Stimulated activated CD4-positive, alpha-beta T cell treated with anti-CD3 and anti-CD28 coated beads, Interleukin-4, amount 100 ng/mL, for 4 hours (primary cell): ENCODE results near the gene SH3PXD2B.
"Not testable (repeated sequence)": the region's sequence is repeated elsewhere in the genome, so short reads cannot be mapped to it uniquely, and the experiment has no call there.

Experiments
- DNase-seq, 2 experiments: peaks; one replicate each; pipeline ENCODE4 v3.0.0-alpha.2; 2020

Gene SH3PXD2B

DNA sequence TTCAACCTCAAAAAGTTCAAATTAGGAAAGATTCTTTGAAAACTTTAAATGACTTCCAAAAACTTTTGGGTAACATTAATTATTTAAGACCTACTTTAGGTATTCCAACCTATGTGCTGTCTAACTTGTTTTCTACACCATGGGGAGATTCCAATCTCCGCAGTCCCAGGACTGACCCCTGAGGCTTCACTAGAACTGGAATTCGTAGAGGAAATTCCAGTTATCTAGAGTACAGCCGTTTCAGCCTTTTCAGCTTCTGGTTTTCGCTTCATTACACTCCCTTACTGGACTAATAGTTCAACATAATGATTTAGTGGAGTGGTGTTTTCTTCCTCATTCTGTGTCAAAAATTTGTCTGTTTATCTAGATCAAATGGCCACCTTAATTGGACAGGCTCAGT, 55.7 kb downstream of the SH3PXD2B start:
- not testable (repeated sequence) for DNase-seq

DNA sequence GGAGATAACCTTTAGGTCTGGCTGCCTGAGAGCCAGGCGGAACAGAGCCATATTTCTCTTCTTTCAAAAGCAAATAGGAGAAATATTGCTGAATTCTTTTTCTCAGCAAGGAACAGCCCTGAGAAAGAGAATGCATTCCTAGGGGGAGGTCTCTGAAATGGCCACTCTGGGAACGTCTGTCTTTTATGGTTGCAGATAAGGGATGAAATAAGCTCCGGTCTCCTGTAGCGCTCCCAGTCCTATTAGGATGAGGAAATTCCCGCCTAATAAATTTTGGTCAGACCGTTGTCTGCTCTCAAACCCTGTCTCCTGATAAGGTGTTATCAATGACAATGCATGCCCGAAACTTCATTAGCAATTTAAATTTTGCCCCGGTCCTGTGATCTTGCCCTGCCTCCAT, 57.3 kb downstream of the SH3PXD2B start:
- not testable (repeated sequence) for DNase-seq

DNA sequence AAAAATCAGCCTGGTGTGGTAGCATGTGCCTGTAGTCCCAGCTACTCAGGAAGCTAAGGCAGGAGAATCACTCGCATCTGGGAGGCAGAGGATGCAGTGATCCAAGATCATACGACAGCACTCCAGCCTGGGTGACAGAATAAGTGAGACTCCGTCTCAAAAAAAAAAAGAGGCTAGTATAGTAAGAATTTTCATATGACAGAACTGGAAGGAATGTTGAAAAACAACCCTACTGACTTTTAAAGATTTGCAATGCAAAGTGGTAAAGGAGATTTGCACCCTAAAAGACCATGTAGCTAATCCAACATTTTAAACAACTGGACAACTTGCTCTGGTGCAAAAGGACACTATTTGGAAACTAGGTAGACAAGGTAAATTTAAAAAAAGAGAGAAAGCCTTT, 58.1 kb downstream of the SH3PXD2B start:
- no peak for DNase-seq

DNA sequence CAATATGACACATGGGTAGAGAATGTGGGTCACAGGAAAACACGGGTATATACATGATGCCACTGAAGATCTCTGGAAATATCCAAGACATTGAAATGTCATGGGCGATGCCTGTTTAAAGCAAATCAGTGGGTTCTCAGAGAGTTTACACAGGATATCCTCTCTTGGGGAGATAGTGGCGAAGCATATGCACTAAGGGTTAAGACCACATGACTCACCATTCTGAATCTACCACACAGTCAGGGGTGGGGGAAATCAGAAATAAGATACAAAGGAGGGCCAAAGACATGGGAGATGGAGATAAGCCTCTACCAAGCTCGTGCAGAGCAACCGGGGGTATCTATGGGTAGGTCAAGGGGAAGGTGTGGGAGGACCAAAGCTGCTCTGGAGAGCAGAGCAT, 58.8 kb downstream of the SH3PXD2B start:
- no peak for DNase-seq

DNA sequence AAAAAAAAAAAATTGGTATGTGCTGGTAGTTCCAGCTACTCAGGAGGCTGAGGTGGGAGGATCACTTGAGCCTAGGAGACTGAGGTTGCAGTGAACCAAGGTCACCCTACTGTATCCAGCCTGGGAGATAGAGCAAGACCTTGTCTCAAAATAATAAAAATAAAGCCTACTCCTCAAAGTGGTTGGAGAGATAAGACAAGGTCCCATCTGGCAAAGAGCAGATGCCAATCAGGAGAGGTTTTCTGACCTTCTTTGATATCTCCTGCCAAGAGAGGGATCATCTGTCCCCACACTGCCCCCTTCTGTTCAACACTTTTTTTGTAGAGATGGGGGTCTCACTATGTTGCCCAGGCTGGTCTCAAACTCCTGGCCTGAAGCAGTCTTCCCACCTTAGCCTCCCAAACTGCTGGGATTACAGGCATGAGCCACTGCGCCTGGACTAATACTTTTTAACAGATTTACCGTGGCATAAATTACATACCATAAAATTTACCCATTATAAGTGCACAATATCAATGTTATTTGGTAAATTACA, 64.7 kb downstream of the SH3PXD2B start:
- DNase-seq = no peak

DNA sequence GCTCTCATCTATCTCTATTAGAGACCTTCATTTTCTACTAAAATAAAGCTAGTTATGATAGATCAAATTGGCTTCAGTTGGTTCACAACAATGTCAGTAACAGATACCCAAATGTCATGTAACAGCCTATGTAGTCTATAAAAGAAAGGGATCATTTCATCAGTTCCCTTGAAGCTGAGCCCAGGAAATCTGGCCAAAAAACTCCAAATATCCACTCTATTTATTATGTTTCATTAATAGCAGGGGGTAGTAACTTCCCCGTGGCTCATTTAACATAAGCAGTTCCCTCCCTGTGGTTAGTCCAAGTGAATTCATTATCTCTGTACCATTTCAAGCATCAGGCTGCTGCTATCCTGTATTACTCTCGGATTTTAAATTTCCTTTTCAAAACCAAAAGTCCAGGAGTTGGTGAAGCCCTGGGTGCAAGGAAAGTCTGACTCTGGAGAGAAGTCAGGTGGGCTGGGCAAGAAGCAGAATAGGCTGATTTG, 66.0 kb downstream of the SH3PXD2B start:
- DNase-seq = no peak

DNA sequence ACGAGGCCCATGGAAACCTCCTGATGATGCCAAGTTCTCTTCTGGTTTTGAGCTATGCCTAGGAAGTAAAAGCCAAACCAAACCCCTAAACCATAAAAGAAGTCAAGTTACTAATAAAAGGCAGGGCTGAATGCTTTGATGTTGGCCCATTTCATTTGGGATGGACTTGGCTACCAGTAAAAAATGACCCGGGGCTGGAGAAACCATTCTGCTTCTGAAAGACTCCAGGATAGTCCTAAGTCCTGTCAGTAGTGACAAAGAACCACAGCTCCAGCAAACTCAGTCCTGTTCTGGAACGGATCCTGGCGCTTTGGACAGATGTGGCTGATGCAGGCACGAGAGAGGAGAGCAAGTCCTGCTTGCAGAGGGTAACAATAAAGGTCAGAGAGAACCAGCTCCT, 68.6 kb downstream of the SH3PXD2B start:
- no peak for DNase-seq

DNA sequence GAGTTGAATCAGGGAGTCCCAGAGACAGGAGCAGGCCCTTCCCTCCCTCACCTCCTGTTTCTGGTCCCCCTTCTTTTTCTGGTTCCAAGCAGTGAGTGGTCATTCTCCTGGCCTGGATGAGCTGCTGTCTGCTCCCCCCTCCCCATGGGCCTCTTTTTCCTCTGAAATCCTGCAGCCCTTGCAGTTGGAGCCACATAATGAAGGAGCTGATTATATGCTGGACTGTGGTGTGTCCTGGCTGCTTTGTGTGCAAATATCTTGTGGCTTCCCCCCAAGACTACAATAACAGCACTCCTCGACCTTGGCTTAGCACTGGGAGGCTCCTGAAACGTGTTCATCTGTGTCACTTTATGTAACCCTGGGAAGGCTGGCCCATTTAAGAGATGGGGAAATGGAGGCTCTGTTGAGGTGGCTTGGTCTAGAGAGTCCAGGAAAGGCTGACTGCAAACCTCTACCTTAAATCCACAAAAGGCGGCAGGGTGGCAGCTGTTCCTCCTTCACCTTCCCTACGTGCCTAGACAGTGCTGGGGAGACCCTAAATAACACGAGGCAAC, 69.2 kb downstream of the SH3PXD2B start:
- no peak for DNase-seq

DNA sequence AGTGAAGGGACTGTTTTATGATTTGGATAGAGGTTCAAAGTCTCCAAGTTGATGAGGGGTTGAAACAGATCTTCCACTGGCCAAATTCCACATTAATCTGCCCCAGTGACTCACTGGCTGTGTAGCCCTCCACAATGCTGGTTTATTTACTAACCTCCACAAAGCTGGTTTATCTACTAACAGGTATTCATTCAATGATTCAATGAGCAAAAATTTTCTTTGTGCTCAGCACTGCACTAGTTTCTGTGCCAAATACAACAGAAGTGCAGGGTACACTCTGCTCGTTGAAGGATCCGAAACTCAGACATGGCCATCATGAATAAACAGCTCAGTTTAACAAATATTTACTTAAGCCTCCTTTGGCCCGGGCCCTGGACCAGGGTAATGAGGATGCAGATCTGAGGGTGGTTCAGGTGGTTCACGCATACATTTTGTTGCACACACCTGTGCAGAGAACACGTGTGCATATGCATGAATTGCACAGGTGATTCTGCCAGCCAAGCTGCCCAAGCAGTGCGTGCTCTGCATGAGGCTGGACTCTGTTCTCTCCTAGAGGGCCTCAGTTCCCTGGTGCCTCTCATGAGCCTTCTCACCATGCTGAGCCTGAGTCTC, 71.0 kb downstream of the SH3PXD2B start:
- DNase-seq = no peak

DNA sequence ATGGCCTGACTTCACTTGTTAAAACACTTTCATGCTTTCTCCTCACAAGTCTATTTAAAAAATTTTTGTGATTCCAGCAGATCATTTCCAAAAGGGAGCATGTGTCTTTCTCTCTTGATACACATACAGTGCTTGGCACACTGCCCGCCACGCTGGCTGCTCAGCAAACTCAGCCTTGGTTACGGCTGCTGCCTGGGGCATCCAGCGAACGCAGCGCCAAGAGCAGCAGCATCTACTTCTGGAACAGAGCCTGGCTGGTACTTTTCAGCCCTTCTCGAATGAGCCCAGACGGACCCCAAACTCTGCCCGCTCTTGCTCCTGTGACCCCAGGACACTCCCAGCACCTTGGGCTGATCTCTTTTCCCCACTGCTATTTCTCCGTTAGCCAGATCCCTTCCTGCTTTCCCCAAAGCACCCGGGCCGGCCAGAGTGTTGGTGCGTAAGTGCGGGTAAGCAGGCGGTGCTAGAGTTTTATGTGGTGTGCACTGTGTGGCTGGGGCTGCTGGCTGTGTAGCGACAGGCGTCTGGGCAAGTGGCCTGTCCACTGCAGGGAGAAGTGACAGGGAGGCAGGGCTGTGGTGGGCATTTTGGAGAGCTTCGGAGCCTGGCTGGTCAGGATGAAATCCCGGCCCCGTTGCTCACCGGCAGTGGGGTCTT, 73.2 kb downstream of the SH3PXD2B start:
- DNase-seq = no peak

DNA sequence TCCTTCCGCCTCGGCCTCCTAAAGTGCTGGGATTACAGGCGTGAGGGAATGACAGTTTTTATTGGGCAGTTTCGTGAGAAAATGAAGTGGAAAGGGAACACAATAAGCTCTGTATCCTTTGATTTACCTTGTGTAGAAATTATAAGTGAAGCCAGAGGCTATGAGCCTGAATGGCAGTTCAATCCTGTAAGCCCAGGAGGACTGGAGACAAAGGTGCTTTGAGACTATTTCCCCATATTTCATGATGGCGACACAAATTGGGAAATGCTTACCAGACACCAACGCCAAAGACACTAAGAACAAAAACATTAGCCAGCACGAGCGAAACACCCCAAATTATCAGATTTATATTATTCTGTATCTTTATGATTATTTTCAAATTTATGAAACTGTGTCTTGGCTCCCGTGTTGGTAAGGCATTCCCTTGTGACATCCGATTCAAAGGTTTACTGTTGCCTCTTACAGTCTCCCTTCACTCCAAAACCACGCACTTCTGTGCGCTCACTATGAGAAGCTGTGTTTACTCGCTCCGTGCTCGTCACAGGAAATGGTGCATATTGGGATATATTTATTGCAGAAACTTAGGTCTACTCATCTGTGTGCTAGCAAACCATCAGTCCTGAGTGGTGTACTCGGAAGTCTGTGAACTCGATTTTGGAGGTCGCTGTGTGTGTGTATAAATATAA, 73.9 kb downstream of the SH3PXD2B start:
- no peak for DNase-seq

DNA sequence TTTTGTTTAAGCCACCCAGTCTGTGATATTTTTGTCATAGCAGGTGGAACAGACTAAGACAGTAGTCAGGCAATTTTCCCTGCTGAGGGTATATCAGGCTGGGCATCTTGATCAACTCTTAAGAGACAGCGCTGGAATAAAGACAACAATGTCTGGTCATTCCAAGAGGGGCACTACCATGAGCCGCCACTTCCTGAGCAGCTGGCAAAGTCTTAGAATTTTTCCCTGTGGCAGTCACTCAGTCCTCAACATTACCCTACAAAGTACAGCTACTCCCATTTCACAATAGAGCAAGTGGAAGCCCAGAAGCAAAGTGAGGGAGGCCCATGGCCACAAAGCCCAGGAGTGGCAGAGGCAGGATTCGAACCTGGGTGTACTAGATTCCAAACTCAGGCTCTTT, 74.8 kb downstream of the SH3PXD2B start:
- no peak for DNase-seq

DNA sequence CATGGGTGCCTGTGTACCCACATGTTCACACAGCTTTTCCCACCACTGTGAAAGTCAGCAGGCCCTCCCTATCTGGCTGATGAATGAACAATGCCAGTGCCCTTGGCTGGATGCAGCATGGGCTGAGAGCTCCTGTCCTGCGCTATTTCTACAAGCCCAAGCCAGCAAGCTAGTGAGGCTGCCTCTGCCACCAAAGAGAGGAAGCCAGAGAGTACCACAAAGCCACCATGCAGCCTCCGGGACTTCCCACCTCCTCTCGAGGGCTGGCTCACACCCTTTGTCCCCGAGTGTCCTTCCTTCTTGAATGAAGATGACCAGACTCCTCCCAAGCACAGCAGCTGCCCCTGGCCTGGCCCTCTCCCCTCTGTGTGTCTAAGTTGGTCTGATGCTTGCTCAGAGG, 76.5 kb downstream of the SH3PXD2B start:
- DNase-seq = no peak

DNA sequence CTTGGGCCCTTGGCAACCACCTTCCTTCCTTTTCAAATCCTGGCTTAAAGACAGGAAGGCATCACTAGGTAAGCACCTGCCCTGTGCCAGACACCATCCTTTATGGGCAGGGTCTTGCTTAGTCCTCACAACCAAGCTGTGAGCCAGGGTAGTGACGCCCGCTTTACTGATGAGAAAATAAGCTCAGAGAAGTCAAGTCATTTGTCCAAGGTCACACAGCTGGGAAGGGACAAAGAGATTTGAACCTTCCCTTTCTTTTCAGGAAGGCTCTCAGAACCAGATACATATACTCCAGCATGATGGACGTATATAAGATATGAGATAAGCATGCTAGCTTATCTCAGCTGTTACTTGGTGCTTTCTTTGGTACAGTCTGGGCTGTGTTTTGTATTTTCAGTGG, 76.9 kb downstream of the SH3PXD2B start:
- DNase-seq = no peak

DNA sequence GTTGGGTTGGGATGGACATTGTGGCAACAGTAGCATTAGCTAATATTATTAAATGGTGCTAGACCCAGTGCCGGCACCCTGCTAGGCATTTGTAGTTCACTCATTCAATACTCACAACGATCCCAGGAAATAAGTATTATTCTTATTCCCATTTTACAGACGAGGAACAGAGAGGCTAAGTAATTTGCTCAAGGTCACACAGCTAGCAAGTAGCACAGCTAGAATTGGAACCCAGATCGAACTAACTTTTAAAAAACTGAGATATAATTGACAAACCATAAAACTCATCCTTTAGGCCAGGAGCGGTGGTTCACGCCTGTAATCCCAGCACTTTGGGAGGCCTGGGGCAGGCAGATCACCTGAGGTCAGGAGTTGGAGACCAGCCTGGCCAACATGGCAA, 79.5 kb downstream of the SH3PXD2B start:
- no peak for DNase-seq

DNA sequence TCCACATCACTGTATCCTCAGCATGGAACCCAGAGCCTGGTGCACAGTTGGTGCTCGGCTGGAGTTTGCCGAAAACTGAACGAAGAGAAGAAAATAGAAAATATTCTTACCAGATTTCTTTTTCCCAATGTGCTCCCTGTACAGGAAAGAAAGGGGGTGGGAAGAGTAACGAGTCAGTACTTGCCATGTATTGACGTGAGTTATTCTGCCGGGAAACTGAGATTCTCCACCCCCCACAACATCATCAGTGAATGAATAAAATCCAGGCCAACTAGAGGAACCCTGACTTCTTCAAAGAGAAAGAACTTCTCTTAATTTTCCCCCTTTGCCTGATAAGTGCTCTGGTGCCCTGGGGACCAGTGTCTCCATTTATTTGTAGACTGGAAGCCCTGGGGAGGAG, 80.6 kb downstream of the SH3PXD2B start:
- no peak for DNase-seq

DNA sequence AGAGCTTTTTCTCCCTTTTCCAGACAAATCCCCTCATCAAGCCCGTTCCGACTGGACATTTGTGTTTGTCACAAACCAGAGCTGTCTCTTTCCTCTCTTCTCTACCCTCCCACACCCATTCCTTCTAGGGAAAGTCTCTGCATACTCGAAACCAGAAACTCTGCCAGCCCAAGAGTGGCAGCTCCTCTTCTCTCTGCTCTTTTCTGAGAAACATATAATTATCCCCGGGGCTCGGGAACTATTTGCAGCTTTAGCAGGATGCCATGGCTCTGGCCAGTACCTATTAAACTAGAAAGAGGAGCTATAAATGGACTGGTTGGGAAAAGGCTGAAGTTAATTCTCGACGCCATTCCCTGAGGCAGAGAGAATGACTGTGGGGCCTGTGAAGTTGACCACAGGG, 82.6 kb downstream of the SH3PXD2B start:
- DNase-seq = no peak

DNA sequence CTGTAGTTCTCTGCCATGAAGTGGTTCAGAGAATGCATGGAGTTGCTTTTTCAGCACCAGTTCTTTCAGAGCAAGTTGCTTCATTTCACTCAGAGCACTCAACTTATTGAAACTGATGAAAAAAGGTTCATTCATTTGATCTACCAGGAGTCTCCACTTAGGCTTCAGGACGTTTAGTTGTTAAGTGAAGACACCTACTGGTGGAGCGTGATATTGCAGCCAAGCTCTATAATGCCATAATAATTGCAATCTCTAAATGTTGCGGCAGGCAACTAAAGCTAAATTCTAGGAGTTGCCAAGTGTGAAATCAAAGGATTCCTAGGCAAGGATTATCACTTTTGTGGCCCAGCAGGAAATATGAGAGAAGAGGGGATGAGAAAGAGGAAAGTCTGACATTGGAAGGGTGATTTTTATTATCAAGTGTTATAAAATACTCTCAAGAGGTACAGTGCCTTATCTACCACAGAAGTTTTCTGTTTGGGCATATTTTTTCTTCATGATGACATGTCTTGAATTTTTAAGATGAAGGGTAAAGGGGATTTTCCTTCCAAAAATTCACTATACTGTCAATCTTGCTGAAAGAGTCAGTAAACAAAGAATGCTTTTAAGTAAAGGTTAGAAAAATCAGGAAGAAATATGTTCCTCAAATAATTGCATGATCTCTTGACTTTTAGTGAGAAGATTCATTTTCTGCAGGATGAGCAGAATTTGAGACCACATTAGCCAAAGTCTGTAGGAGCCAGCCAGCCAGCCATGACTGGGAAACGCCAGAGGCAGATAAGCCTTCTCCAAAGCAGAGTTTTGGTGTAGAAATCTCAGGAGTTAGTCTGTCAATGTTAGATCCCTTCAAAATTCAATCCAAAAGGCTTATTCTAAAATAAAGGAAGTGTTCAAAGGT, 83.4 kb downstream of the SH3PXD2B start:
- no peak for DNase-seq

DNA sequence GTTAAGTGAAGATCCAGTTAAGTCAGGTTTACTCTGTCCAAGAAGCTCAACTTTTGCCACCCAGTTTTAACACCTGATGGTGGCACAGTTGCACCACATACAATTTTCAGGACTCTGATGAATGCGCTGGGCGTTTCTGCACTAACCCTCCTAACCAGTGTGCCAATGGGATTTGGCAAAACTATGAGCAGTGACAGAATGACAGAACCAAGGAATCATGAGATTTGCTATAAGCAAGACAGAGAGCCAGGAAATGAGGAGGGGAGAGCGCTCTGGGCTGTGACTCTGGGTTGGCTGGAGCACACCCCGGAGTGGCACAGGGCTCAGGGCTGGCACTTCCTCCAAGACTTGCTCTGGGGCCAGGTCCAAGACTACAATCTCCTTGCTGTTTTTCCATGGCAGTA, 84.1 kb downstream of the SH3PXD2B start:
- DNase-seq = no peak

DNA sequence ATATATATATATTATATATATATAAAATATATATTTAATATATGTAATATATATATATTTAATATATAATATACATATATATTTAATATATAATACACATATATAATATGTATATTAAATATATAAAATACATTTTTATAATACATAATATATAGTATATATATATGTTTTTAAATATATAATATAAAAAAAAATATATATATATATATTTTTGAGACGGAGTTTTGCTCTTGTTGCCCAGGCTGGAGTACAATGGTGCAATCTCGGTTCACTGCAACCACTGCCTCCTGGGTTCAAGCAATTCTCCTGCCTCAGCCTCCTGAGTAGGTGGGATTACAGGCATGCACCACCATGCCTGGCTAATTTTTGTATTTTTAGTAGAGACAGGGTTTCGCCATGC, 85.6 kb downstream of the SH3PXD2B start:
- DNase-seq = not testable (repeated sequence)

DNA sequence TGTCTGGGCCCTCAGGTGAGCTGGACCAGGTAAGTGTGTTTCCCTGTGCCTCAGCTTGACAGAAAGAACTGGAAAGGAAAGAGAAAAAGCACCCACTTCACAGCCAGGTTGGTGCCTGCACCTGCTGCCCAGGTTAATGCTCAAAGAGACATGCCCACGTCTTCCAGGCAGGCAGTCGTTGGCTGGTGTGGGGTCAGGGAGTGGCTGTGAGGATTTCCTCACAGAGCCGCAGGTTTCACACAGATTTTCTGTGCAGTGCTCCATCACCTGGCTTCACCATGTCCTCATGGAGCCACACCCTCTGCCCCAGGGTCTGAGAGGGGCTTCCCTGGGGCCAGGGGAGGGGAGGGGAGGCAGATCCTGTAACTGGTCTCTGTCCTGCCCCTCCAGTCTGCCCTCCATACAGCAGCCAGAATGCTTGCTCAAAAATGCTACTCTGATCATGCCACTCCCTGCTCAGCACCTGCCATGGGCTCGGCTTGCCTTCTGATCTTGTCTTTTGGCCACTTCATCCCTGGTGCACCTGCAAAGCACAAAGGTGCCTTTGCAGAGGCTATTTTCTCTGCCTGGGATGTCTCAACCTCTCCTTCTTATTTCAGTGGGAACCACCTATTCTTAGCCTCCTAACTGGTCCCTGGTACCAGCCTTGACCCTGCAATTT, 88.2 kb downstream of the SH3PXD2B start:
- DNase-seq = no peak

DNA sequence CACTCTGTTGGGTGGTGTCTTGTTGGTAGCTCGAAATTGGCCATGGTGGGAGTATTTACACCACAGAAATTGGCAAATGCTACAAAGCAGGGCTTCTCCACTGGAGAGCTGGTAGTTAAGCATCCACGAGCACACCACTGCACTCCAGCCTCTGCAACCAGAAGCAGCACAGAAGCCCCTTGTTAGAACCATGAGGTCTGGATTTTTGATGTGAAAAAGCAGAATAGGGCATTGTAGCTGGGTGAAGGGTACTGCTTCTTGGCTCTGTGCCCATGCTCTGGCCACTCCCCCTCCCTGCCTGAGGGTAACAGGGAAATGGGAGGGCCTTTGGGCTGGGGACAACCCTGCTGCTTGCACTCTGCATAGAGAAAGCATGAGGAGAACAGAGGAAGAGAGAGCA, 89.6 kb downstream of the SH3PXD2B start:
- no peak for DNase-seq
